HK-2 (cell line): ENCODE data around the gene UBE2R2.
"Not testable (repeated sequence)": the region's sequence is repeated elsewhere in the genome, so short reads cannot be mapped to it uniquely, and the experiment has no call there.

ENCODE experiments used
- DNase-seq: peaks from one replicate; pipeline ENCODE4 v3.0.0-alpha.2; 2018; ENCODE audit not compliant: unreplicated experiment

Gene UBE2R2

DNA sequence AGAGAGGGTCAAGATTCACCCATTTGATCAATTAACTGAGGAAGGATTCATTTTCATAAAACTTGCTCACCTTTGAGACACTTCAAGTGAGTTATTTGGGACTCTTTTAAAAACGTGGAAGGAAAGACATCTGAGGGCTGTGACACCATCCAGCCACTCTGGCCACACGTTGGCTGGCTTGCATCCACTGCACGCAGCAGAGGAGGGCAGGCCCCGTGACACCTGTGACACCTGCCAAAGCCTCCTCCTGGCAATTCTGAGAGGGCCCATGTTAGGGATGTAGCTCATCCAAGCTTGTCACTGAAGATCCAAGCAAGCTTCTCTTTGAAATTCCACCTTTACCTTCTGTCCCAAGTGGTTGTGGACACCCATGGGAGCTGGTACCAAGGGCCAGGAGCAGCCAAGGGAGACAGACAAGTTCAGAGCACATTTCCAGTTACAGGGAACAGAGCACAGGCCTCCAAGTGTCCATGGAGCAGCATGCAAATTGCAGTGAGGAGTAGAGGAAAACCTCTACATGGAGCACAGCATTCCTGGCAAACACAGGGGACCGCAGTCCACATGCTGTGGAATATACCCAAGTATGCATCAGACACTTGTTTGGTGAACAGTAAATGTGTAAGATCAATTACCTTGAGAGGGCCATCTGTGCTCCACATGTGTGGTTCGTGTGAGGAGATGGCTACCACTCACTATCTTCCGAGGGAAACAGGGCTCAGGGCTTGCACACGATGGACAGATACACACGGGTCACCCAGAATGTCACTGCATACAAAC lies 16.8 kb upstream of the UBE2R2 start:
- DNase-seq = no peak

DNA sequence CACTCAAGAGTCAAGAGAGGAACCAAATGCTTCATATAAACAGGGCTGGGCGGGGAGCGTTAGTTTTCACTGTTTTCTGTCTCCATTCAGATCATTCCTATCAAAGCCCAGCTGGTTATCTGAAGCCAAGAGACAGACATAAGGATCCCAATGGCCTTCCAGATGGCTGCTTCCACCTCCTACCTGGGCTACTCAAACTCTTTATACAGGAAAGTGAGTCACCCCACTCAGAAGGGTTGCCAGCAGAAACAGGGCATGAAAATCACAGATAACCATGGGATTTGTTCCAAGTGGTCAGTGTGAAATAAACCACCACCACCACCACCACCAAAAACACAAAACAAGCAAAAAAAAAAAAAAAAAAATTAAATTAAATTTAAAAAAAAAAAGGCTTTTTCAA lies 16.1 kb upstream of the UBE2R2 start:
- no peak for DNase-seq

DNA sequence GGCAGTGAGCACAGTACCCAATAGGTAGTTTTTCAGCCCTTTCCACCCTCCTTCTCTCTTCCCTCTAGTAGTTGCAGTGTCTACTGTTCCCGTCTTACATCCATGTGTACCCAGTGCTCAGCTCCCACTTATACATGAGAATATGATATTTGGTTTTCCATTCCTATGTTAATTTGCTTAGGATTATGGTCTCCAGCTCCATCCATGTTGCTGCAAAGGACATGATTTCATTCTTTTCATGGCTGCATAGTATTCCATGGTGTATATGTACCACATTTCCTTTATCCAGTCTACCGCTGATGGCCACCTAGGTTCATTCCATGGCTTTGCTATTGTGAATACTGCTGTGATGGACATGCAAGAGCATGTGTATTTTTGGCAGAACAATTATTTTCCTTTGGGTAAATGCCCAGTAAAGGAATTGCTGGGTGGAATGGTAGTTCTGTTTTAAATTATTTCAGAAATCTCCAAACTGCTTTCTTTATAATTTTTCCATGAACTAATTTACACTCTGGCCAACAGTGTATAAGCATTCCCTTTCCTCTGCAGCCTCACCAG lies 14.9 kb upstream of the UBE2R2 start:
- not testable (repeated sequence) for DNase-seq

DNA sequence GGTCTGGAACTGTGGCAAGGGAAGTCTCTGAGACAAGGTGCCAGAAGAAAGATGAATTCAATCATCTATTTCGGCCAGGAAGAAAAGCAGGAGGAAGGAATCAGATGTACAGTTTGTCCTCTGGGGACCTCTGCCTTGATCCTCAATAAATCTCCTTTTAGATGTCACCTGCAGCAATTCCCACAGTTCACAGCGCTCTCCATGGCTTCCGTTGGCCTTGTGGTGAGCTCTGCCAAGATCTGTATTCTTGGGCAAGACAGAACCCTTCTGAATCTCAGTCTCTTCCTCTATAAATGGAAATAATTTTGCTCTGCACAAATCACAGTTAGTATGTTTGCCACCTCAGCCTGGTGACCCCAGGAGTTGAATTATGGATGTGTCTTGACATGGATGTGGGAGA lies 12.8 kb upstream of the UBE2R2 start:
- not testable (repeated sequence) for DNase-seq

DNA sequence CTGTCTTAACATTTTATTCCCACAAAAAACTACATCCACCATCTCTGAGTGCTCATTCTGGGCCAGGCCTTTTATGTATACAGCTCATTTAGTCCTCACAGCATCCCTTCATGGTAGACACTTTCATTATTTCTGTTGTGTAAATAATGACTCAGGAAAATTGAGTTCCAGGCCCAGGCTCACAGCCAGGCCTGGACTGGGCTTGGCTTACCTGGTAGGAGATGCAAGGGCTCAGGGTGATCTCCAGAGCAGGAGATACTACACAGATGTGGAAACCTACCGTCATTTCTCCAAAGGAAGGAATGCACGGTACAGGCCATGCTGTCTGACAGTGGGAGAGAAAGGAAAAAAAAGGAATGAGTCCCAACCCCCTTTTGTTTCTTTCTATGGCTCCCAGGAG lies 9.8 kb upstream of the UBE2R2 start:
- not testable (repeated sequence) for DNase-seq

DNA sequence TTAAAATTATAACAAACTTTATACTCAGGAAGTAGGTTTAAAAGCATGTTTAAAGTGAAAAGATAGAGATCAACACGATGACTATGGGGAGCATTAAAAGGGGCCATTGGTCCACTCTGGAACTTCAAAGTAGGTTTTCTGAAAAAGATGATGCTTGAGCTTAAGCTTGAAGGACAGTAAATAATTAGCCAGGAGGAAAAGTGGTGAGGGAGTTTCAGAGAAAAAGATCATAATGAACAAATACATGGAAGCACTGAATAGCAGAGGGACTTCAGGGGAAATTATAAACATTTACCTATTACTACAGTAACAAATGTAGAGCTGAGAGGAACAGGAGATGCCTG lies 8.0 kb upstream of the UBE2R2 start:
- not testable (repeated sequence) for DNase-seq

DNA sequence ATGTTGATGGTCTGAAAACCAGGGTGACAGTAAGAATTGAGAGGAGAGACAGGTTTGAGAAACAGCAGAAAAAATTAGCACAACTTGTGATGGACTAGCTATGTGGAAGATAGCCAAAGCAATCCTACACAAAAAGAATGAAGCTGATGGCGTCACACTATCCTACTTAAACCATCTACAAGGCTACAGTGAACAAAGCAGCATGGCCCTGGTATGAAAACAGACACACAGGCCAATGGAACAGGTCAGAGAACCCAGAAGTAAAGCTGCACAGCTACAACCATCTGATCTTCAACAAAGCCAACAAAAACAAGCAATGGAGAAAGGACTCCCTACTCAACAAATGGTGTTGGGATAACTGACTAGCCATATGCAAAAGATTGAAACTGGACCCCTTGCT lies 7.5 kb upstream of the UBE2R2 start:
- DNase-seq = no peak

DNA sequence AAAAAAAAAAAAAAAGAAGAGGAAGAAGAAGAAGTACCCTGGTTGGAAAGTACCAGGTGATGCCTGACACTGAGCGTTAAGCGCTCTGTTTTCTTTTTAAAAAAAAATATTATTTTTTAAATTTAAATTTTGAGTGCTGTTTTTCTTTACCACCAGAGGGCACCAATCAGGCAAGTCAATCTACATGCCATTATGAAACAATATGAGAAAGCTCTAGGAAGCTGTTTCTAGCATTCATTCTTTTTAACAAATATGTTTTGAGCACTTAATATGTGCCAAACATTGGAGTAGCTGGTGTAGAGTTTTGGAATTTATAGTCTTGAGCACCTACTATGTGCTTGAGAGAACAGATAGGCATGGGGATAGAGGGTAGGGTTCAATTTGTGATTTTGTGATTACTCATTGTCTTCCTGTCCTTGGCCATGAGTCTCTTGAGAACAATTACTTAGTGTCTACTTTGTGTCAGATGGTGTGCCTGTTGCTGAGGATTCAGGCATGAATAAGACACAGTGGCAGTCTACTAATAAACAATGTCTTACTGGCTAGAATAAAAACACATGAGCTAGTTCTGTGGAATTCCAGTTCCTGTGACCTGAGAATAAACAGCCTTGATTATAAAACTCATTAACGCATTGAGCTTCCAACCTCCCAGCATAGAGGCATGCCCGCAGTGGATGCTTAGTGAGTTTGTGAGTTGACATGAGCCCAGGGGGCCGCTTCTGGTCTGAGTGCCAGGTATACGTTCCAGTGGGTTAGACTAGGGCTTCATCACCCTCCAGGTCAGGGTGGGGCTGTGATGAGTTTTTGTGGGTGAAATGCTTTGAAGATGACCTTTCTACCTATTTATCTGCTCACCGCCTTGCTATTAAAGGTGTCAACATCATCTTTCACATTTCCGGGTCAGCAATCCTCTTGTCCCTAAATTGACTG lies 3.0 kb upstream of the UBE2R2 start:
- DNase-seq = no peak

DNA sequence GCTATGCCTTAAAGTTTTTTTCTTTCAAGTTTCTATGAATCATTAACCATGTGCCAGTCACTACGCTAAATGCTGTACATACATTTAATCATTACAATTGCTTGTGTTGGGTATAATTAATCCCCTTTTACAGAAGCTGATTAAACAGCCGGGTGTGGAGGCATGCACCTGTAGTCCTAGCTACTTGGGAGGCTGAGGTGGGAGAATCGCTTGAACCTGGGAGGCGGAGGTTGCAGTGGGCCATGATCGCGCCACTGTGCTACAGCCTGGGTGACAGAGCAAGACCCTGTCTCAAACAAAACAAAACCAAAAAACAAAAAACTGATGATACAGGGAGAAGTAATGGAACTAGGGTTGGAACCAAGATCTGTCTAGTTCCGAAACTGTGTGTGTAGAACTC lies 1.2 kb upstream of the UBE2R2 start:
- DNase-seq = no peak

DNA sequence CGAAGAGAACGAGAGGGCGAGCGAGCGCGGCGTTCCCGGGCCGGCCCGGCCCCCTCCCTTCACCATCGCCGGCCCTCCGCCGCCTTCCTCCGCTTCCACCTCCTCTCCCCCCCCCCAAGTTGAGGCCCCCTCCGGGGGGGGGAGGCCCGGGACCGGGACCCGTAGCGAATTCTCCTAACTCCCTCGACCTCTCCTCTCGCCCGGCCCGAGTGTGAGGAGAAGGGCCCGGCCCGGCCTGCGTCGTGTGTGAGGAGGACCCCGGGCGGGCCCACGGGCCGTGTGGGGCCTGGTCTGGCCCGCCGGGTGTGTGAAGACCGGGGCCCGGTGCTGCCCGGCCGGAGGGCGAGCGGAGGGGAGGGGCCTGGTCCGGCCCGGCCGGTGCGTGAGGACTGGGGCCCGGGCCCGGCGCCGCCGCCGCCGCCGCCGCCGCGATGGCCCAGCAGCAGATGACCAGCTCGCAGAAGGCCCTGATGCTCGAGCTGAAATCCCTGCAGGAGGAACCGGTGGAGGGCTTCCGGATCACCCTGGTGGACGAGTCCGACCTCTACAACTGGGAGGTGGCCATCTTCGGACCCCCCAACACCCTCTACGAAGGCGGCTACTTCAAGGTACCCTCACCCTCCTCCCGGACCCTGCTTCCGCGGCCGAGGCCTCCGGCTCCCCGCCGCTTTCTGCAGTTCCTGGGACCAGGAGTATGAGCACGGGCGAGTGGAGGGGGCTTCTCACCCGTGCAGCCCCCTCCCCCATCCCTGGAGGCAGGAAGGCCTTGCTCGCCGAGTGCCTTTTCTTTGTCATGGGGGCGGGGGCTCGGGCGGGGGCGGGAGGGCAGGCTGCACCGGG lies 587 bp downstream of the UBE2R2 start:
- peak; percentile 59 for DNase-seq

DNA sequence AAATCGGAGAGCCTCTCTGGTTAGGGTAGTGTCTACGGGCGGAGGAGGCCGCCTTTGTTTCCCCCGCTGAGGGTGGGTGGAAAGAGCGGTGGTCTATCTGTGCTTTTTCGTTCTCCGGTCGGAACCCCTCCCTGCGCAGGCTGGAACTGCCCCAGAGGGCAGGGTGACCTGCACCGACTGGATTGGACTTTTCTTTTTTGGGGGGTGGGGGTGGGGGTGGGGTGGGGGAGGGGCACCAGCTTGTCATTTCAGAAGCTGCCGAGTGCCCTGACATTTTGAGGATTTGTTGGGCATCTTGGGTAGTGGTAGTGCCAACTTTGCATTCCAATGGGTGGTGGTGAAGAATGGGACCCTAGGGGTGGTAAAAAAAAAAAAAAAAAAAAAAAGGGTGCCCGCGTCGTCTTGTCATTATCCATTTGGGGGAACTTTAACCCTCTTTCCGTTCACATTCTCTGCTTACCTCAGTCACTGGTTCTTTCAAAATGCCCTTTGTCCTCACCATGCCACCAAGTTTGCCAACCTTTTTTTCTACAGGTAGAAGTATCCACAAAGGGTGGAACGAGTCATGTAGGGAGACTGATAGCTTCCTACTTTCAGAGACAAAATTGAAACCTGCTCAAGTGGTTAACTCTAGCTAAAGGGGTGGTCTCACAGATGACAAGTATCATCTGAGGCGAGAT lies 1.3 kb downstream of the UBE2R2 start:
- no peak for DNase-seq

DNA sequence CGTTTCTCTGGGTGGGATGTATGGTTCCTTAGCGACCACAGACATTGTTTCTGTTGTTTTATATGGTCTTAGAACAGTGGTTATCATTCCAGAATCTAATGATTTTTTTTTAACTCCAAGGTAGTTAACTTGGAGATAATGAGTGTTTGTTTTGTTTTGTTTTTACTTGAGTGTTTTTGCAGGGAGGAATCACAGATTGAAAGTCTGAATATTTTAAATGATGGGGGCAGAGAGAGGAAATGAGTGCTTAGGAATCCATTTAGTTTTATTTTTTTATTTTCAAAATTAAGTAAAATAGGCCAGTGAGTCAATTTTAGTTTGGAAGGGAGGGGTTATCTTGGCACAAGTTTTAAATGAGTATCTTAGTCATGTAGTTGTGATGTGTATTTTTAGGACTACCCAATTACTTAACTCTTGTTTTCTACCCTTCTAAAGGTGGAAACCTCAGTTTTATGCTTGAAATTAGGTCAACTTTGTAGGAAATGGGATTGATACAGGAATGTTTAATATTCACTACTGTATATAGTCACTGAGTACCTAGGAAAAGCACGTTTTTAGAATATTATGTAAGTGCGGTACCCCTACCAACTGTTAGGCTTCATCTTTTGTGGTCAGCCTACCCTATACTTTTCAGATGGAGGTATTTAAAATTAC lies 2.0 kb downstream of the UBE2R2 start:
- DNase-seq = no peak

DNA sequence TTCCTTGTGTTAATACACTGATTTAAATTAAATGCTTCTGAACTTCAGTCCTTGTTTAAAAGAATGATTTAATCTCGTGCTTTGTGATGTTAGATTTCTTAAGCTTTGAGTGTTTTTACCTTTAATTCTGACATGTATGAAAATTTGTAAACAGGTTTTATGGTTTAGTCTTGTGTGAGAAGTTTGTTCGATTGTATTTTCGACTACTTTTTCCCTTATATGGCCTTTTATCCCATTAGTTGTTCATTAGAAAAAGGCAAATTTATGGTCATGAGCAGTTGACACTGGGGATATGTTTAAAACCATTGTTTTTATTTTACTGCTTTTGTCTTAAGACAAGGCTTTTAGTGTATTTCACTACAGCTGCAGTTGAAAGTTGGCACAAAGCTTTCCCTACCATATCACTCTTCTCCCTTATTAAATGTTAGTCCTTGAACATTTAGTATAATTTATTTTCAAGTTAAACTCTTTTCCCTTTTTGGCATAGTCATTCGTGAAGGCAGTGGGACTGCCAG lies 3.3 kb downstream of the UBE2R2 start:
- DNase-seq = no peak

DNA sequence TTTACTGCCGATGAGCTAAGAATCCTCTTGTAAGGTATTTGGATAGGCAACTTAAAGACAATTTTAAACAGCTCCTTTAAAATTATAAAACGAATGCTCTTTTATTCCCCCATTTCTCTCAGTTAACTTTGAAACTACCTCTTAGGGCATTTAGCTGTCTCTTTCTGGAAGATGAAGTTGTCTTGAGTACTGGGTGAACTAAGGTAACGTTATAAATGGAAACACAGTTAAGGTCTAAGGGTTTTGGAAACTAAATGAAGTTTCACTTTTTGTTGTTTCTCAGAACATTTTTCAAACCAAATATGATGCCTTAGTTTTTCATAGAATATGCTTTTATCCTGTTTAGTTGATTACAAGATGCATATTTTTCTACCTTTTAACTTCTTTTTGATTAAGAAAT lies 6.8 kb downstream of the UBE2R2 start:
- DNase-seq = no peak

DNA sequence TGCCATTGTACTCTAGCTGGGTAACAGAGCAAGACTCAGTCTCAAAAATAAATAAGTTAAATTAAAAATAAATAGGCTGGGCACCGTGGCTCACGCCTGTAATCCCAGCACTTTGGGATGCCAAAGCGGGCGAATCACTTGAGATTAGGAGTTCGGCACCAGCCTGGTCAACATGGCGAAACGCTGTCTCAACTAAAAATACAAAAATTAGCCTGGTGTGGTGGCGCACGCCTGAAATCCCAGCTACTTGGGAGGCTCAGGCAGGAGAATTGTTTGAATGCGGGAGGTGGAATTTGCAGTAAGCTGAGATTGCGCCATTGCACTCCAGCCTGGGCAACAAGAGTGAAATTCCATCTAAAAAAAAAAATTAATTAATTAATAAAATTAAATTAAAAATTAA lies 10.3 kb downstream of the UBE2R2 start:
- DNase-seq = not testable (repeated sequence)

DNA sequence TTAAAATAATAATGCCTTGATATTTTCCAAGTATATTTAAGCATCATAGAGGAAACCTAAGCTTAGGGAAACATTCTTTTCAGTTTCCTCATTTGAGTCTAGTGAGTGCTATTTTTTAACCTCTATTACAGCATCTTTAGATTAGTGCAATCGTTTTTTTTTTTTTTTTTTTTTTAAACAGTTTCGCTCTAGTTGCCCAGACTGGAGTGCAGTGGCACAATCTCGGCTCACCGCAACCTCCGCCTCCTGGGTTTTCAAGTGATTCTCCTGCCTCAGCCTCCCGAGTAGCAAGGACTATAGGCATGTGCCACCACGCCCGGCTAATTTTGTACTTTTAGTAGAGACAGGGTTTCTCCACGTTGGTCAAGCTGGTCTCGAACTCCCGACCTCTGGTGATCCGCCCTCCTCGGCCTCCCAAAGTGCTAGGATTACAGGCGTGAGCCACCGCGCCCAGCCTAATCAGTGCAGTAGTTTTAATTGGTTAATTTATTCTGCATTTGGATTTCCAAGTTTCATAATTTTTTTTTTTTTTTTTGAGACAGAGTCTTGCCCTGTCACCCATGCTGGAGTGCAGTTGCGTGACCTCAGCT lies 12.8 kb downstream of the UBE2R2 start:
- DNase-seq = not testable (repeated sequence)

DNA sequence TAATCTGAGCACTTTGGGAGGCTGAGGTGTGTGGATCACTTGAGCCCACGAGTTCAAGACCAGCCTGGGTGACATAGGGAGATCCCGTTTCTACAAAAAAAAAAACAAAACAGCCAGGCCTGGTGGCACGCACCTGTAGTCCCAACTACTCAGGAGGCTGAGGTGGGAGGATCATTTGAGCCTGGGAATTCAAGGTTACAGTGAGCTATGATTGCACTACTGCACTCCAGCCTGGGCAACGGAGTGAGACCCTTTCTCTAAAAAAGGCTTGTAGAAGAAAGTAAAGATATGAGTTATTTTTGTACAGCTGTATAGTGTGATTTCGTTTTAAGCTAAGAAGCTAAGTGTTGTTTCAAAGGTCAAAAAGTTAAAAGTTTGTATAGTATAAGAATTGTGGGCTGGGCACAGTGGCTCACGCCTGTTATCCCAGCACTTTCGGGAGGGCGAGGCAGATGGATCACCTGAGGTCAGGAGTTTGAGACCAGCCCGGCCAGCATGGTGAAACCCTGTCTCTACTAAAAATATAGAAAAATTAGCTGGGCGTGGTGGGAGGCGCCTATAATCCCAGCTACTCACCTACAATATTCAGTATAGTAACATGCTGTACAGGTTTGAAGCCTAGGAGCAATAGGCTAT lies 18.8 kb downstream of the UBE2R2 start:
- DNase-seq = no peak

DNA sequence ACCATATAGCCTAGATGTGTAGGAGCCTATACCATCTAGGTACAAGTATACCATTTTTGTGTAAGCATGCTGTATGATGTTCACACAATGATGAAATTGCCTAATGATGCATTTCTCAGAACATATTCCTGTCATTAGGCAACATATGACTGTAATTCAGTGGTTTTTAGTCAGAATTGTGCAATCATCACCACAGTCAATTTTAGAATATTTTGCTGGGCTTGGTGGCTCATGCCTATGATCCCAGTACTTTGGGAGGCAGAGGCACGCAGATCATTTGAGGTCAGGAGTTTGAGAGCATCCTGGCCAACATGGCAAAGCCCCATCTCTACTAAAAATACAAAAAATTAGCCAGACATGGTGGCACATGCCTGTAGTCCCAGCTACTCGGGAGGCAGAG lies 19.3 kb downstream of the UBE2R2 start:
- DNase-seq = not testable (repeated sequence)

DNA sequence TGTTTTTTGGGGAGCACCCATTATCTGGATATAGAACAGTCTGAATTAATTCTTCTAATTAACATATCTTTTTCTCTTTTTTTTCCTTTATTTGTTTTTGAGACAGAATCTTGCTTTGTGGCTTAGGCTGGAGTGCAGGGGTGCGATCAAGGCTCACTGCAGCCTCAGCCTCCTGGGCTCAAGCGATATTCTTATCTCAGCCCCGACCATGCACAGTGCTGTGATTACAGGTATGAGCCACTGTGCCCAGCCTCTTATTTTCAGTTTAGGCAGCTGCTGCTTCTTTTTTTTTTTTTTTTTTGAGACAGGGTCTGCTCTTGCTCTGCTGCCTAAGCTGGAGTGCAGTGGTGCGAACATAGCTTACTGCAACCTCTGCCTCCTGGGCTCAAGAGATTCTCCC lies 20.2 kb downstream of the UBE2R2 start:
- DNase-seq = no peak

DNA sequence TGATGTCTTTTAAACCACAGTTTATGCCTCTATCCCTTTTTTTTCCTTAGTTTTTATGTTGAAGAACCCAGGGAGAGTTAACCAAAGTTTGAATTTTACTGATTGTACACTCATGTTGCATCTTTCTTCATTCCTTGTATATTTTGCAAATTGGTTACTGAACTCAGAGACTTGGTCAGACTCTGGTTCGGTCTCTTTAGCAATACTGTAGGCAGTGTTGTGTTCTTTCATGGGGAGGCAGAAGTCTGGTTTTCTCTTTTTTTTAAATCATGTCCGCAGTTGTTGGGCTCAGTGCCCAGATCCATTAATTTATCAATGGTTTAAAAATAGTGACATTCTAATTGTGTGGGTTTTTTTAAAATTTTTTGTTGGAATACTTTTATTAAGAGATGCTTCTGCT lies 23.4 kb downstream of the UBE2R2 start:
- DNase-seq = no peak
